OCI-LY1 (cell line): ENCODE data around the gene NAV2.

ENCODE experiments used
- H2AFZ ChIP-seq: fragments of 200-600 bp; sonication (generic), shearing (Covaris generic); 2 replicates; pipeline ENCODE4 v1.6.0; 2014; ENCODE audit warnings: antibody characterized with exemption, mild to moderate bottlenecking, low read length
- H3F3A ChIP-seq: fragments of 200-600 bp; sonication (generic), shearing (Covaris generic); 2 replicates; pipeline ENCODE4 v1.6.0; 2014; ENCODE audit warnings: mild to moderate bottlenecking, antibody characterized with exemption, low read length, moderate library complexity; ENCODE audit not compliant: insufficient read depth
- H3K27ac ChIP-seq: fragments of 200-600 bp; sonication (generic); 2 replicates; pipeline ENCODE4 v1.5.1; 2014; ENCODE audit warnings: low read length, mixed run types, mild to moderate bottlenecking, low read depth; ENCODE audit not compliant: poor library complexity, severe bottlenecking
- H3K27me3 ChIP-seq: fragments of 200-600 bp; sonication (generic); 2 replicates; pipeline ENCODE4 v1.6.0; 2014; ENCODE audit warnings: antibody characterized with exemption, mild to moderate bottlenecking, low read length, moderate library complexity; ENCODE audit not compliant: insufficient read depth
- H3K36me3 ChIP-seq: fragments of 200-600 bp; sonication (generic); 2 replicates; pipeline ENCODE4 v1.6.1; 2014; ENCODE audit warnings: mild to moderate bottlenecking, antibody characterized with exemption, low read length, moderate library complexity, mixed read lengths; ENCODE audit not compliant: insufficient read depth
- H3K4me1 ChIP-seq: fragments of 200-600 bp; sonication (generic); 2 replicates; pipeline ENCODE4 v1.5.1; 2014; ENCODE audit warnings: mild to moderate bottlenecking, low read length, moderate library complexity; ENCODE audit not compliant: insufficient read depth, severe bottlenecking
- H3K4me2 ChIP-seq: fragments of 200-600 bp; sonication (generic), shearing (Covaris generic); 2 replicates; pipeline ENCODE4 v1.6.1; 2014; ENCODE audit warnings: low read length
- H3K4me3 ChIP-seq: fragments of 200-600 bp; sonication (generic); 2 replicates; pipeline ENCODE4 v1.5.1; 2014; ENCODE audit warnings: low read length, low read depth, mild to moderate bottlenecking, mixed read lengths; ENCODE audit not compliant: poor library complexity, severe bottlenecking
- H3K79me2 ChIP-seq: fragments of 200-600 bp; shearing (Covaris generic); 2 replicates; pipeline ENCODE4 v1.6.1; 2016; ENCODE audit warnings: mixed run types, low read length, mixed read lengths; ENCODE audit not compliant: insufficient read depth
- H3K9ac ChIP-seq: fragments of 200-600 bp; sonication (generic), shearing (Covaris generic); 2 replicates; pipeline ENCODE4 v1.6.1; 2014; ENCODE audit warnings: mild to moderate bottlenecking, low read length, mixed read lengths
- H3K9me2 ChIP-seq: fragments of 200-600 bp; sonication (generic), shearing (Covaris generic); 2 replicates; pipeline ENCODE4 v1.6.1; 2014; ENCODE audit warnings: low read depth, mild to moderate bottlenecking, low read length, mixed read lengths
- H3K9me3 ChIP-seq: fragments of 200-600 bp; shearing (Covaris generic); 2 replicates; pipeline ENCODE4 v1.6.1; 2014; ENCODE audit warnings: low read length, mixed read lengths
- H4K20me1 ChIP-seq: fragments of 200-600 bp; sonication (generic), shearing (Covaris generic); 2 replicates; pipeline ENCODE4 v1.6.0; 2016; ENCODE audit warnings: mild to moderate bottlenecking, low read length; ENCODE audit not compliant: insufficient read depth
- CTCF ChIP-seq: fragments of 200-600 bp; sonication (generic), shearing (Covaris generic); IDR thresholded peaks from 2 replicates; pipeline ENCODE4 v1.5.1; 2017; ENCODE audit warnings: mild to moderate bottlenecking, antibody characterized with exemption, low read length, moderate library complexity, mixed read lengths
- EZH2 ChIP-seq: fragments of 200-600 bp; sonication (generic), shearing (Covaris generic); IDR thresholded peaks from 2 replicates; pipeline ENCODE4 v1.8.0; 2017; ENCODE audit warnings: borderline replicate concordance, mixed run types, mild to moderate bottlenecking, antibody characterized with exemption, low read length, moderate library complexity, mixed read lengths

The NAV2 gene

DNA sequence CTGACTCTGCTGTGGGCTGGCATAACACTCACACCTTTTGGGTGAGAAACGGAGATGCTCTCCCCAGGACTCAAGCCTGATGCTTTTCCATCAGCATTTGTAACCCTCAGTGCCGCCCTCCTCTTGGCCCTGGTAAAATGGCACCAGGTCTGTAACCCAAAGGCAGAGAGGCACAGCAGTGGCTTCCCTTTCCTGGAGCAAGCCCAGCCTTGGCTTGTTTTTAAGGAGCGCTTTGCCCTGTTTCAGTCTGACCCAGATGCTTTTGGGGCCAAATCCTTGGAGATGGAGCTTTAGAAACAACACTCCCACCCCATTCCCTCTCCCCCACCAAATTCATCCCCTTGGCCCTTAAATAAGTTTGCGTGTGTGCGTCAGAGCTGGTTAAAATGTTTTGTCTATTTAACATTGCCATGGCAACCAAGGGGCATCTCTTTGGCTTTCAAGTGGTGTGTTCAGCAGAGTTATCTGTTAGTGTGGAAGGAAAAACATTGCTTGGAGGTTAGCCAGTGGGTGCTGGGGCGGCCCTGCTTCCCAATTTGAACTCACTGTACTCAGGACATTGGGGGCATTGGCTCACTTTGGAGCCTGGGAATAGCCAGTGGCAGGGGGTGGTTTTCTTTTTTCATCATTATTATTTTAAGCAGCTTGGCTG, 134.1 kb downstream of the NAV2 start:
- H2AFZ ChIP-seq: no peak overlapping the region
- TF ChIP-seq CTCF: no peak
- no peak for TF ChIP-seq EZH2

DNA sequence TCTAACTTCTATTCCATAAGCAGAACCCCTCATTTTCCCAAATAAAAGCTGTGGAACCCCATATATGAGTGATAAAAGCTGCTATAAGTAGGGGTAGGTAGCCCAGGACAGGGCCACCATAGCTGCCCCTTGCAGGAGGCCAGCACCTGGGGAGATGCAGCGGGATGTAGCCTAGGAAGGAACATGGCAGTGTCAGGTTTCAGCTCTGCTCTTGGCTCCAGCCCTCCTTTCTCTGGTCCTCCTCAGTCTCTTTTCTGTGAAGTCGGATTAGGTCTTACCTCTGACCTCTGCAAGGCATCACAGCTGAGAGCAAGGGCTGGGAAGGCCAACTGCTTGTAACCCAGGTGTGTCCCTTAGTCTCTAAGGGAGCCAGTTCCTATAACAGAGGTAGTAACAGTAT, 135.6 kb downstream of the NAV2 start:
- Histone ChIP-seq H3K27me3 (no peaks in the 10 kb centered on the region), H3K4me2 (no peak overlapping the region), H3F3A (no peaks in the 10 kb centered on the region), H3K9ac (no peak overlapping the region), H3K4me3 (no peak overlapping the region), H3K79me2 (no peaks in the 10 kb centered on the region), H3K4me1 (no peaks in the 10 kb centered on the region), H2AFZ (no peak overlapping the region), H3K27ac (no peak overlapping the region), H3K9me3 (no peaks in the 10 kb centered on the region), H4K20me1 (no peaks in the 10 kb centered on the region), H3K9me2 (no peaks in the 10 kb centered on the region), H3K36me3 (no peaks in the 10 kb centered on the region)
- TF ChIP-seq CTCF (no peak), EZH2 (no peak)

More for the DNA sequence above, 134.1 kb downstream of the NAV2 start:
- H4K20me1 ChIP-seq: no peaks in the 10 kb centered on the region
- H3K4me3 ChIP-seq: no peak overlapping the region
- H3K9ac ChIP-seq: no peak overlapping the region
- no peaks in the 10 kb centered on the region for H3F3A ChIP-seq
- H3K79me2 ChIP-seq: no peaks in the 10 kb centered on the region
- no peaks in the 10 kb centered on the region for H3K27me3 ChIP-seq
- H3K4me1 ChIP-seq: no peaks in the 10 kb centered on the region
- H3K9me3 ChIP-seq: no peaks in the 10 kb centered on the region
- no peaks in the 10 kb centered on the region for H3K9me2 ChIP-seq
- no peak overlapping the region for H3K27ac ChIP-seq
- no peak overlapping the region for H3K4me2 ChIP-seq
- H3K36me3 ChIP-seq: no peaks in the 10 kb centered on the region

- Histone ChIP-seq H4K20me1 (no peaks in the 10 kb centered on the region), H3K9me2 (no peaks in the 10 kb centered on the region), H3K79me2 (no peaks in the 10 kb centered on the region), H3K27ac (no peak overlapping the region), H3K4me2 (no peak overlapping the region), H3K4me1 (no peaks in the 10 kb centered on the region), H3K9ac (no peak overlapping the region), H3K36me3 (no peaks in the 10 kb centered on the region), H2AFZ (no peak overlapping the region), H3K9me3 (no peaks in the 10 kb centered on the region), H3K4me3 (no peak overlapping the region), H3F3A (no peaks in the 10 kb centered on the region), H3K27me3 (no peaks in the 10 kb centered on the region)
- no peak for TF ChIP-seq CTCF
- no peak for TF ChIP-seq EZH2
Measured at GRCh38 chr11:19849107-19849789, 136.6 kb downstream of the NAV2 start.
